ENCODE measurements around the gene ARHGEF9. TPM values are rescaled to one million over a fixed set of nuclear protein-coding genes. Genes with fewer than 3 reads are reported as not detected.
"Not testable (repeated sequence)": the region's sequence is repeated elsewhere in the genome, so short reads cannot be mapped to it uniquely, and the experiment has no call there.

ARHGEF9 gene
- total RNA-seq (10 to 100 TPM; 23.7 to 27.4 (median 27.2) TPM), total RNA-seq (4.7 to 43.0 (median 19.8) reads per million in 29 experiments)
- total RNA-seq (2013) = 22.0 TPM

DNA sequence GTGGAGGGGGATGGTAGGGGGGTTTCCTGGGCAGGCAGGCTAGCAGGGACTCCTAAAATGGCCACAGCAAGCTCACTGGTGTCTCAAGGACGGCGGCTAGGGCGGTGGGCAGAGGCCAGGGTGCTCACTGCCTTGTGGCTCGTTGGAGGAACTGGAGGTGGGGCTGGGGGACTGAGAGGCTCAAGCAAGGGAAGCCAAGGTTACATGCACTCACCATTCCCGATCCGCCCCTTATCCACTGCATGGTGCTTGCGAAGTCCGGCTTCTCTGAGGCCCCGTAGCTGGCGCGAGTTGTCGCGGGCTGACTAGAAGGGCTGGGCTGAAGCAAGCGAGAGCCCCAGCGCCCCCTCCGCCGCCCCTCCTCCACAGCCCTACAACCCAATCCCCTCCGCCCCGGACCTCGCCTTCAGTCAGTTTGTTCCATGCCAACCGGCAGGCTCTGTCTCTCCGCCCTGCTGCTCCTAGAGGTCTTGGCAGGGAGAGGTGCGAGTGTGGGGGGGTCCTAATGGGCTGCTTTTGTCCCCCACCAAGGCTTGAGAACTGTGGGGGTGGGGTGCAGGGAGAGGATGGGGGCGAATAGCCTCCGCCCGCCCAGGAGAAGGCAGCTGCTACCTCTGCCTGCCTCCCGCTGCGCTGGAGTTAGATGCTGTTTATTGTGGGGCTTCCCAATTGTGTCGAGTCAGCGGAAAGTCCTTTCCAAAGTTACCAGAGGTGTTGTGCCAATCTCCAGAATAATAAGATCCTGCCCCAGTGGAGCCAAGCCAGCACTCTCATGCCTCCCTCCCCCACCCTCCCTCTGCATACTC lies at the start of gene ARHGEF9:
TSS of gene ARHGEF9 (minus strand) at position 313 of the 806 bp plus-strand sequence. CDS start at position 244, 69 bp downstream.
- ChIA-PET POLR2A (no interaction called here), CTCF (no interaction called here)
- peak within 1 kb of the TSS; percentile 54 to 62 (median 57) for H3K4me3 Mint-ChIP-seq
- H3K27me3 Mint-ChIP-seq = peaks cover 4 to 20% of the 10 kb centered on the region in 2 donors
- ATAC-seq (replicated peaks in 1 of 4) (peak in 2 of 4 experiments; percentile 24 to 29), DNase-seq (peak in 5 of 35 experiments; percentile 0 to 2 (median 1))
- Histone ChIP-seq H3K9me3 (no peaks in the 10 kb centered on the region), H3K27me3 (replicated peaks in 1 of 2; ENCODE audit: control insufficient read depth in 2 of 2, extremely low read depth in 1 of 2, insufficient read depth in 2 of 2, low read length in 1 of 2) (peaks cover 0 to 14% of the 10 kb centered on the region in 2 experiments), H3K4me1 (ENCODE audit: control insufficient read depth in 1 of 2, extremely low read depth in 1 of 2, insufficient read depth in 2 of 2, low read length in 2 of 2) (peaks cover 0 to 10% of the 10 kb centered on the region in 2 experiments), H3K36me3 (ENCODE audit: control insufficient read depth in 2 of 2, extremely low read depth in 1 of 2, insufficient read depth in 1 of 2, low read length in 1 of 2) (no peaks in the 10 kb centered on the region), H3K4me3 (ENCODE audit: control insufficient read depth in 1 of 2, extremely low read depth in 1 of 2, low read length in 1 of 2) (peak within 1 kb of the TSS; percentile 29 to 34), H3K27ac (ENCODE audit: low read length) (no peak within 1 kb of the TSS)
- H3K36me3 Mint-ChIP-seq = no peaks in the 10 kb centered on the region
- H3K4me1 Mint-ChIP-seq = peaks cover 0 to 2% (median 0%) of the 10 kb centered on the region in 3 donors
- H3K27ac Mint-ChIP-seq = no peak within 1 kb of the TSS
- WGBS (ENCODE audit: insufficient coverage) = 22% methylated on average over 8 of the region's 30 CpGs
- H3K9me3 Mint-ChIP-seq = no peaks in the 10 kb centered on the region

DNA sequence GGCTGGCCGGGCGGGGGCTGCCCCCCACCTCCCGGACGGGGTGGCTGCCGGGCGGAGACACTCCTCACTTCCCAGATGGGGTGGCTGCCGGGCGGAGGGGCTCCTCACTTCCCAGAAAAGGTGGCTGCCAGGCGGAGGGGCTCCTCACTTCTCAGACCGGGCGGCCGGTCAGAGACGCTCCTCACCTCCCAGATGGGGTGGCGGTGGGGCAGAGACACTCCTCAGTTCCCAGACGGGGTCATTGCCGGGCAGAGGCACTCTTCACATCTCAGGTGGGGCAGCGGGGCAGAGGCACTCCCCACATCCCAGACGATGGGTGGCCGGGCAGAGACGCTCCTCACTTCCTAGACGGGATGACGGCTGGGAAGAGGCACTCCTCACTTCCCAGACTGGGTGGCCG lies 40.4 kb upstream of the ARHGEF9 start:
- H3K27me3 Mint-ChIP-seq; H3K4me1 Mint-ChIP-seq; CTCF ChIA-PET; H3K36me3 Mint-ChIP-seq; H3K36me3 ChIP-seq (ENCODE audit: control insufficient read depth in 2 of 2, extremely low read depth in 1 of 2, insufficient read depth in 1 of 2, low read length in 1 of 2); H3K27ac ChIP-seq (ENCODE audit: low read length); POLR2A ChIA-PET; H3K27me3 ChIP-seq (replicated peaks in 1 of 2; ENCODE audit: control insufficient read depth in 2 of 2, extremely low read depth in 1 of 2, insufficient read depth in 2 of 2, low read length in 1 of 2); H3K4me3 Mint-ChIP-seq; ATAC-seq (replicated peaks in 1 of 4); H3K4me1 ChIP-seq (ENCODE audit: control insufficient read depth in 1 of 2, extremely low read depth in 1 of 2, insufficient read depth in 2 of 2, low read length in 2 of 2); DNase-seq; H3K9me3 ChIP-seq; H3K4me3 ChIP-seq (ENCODE audit: control insufficient read depth in 1 of 2, extremely low read depth in 1 of 2, low read length in 1 of 2); H3K27ac Mint-ChIP-seq: not testable (repeated sequence)
- H3K9me3 Mint-ChIP-seq = peaks cover 3 to 12% (median 12%) of the 10 kb centered on the region in 3 donors
- WGBS (ENCODE audit: insufficient coverage) = 97% methylated on average over 7 of the region's 23 CpGs

DNA sequence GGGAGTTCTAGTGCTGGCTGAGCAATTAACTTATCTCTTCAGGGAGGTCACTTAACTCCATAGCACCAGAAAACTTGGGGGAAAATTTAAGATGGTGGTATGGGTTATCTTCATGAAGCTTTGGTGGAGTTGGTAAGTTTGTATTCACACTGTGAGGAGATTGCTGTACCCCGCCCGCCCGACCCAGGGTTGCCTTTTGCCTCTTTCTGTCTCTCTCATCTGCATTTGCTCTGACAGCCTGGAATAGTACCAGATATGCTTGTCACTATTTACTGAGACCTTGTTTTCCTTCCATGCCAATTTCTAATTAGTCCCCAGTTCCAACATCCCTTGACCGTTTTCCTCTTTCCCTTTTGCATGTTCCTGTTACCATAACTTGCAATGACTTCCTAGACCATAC lies 33.1 kb upstream of the ARHGEF9 start:
- Histone ChIP-seq H3K27me3 (replicated peaks in 1 of 2; ENCODE audit: control insufficient read depth in 2 of 2, extremely low read depth in 1 of 2, insufficient read depth in 2 of 2, low read length in 1 of 2) (no peaks in the 10 kb centered on the region), H3K4me1 (ENCODE audit: control insufficient read depth in 1 of 2, extremely low read depth in 1 of 2, insufficient read depth in 2 of 2, low read length in 2 of 2) (no peaks in the 10 kb centered on the region), H3K27ac (ENCODE audit: low read length) (no peak overlapping the region), H3K36me3 (ENCODE audit: control insufficient read depth in 2 of 2, extremely low read depth in 1 of 2, insufficient read depth in 1 of 2, low read length in 1 of 2) (no peaks in the 10 kb centered on the region), H3K9me3 (no peaks in the 10 kb centered on the region), H3K4me3 (ENCODE audit: control insufficient read depth in 1 of 2, extremely low read depth in 1 of 2, low read length in 1 of 2) (no peak overlapping the region)
- H3K4me3 Mint-ChIP-seq = no peak overlapping the region
- no peak for DNase-seq
- no peak overlapping the region for H3K27ac Mint-ChIP-seq
- H3K27me3 Mint-ChIP-seq = no peaks in the 10 kb centered on the region
- ChIA-PET POLR2A (no interaction called here), CTCF (no interaction called here)
- H3K4me1 Mint-ChIP-seq = no peaks in the 10 kb centered on the region
- H3K9me3 Mint-ChIP-seq = peaks cover 0 to 6% (median 0%) of the 10 kb centered on the region in 3 donors
- WGBS (ENCODE audit: insufficient coverage) = 100% methylated on average over 1 of the region's 4 CpGs
- no peaks in the 10 kb centered on the region for H3K36me3 Mint-ChIP-seq
- ATAC-seq (replicated peaks in 1 of 4) = no peak

DNA sequence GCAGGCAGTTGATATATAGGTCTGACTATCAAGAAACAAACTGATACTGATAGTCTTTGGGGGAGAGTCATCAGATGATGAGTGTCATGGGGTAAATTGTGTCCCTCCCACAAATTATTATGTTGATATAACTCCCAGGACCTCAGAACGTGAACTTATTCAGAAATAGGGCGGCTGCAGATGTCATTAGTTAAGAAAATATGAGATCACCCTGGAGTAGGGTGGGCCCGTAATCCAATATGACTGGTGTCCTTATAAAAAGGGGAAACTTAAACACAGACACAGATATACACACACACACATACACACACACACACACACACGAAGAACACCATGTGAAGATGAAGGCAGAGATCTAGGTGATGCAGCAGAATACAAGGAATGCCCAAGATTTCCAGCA lies 32.7 kb upstream of the ARHGEF9 start:
- Histone ChIP-seq H3K27me3 (replicated peaks in 1 of 2; ENCODE audit: control insufficient read depth in 2 of 2, extremely low read depth in 1 of 2, insufficient read depth in 2 of 2, low read length in 1 of 2) (no peaks in the 10 kb centered on the region), H3K36me3 (ENCODE audit: control insufficient read depth in 2 of 2, extremely low read depth in 1 of 2, insufficient read depth in 1 of 2, low read length in 1 of 2) (no peaks in the 10 kb centered on the region), H3K9me3 (no peaks in the 10 kb centered on the region), H3K27ac (ENCODE audit: low read length) (no peak overlapping the region), H3K4me1 (ENCODE audit: control insufficient read depth in 1 of 2, extremely low read depth in 1 of 2, insufficient read depth in 2 of 2, low read length in 2 of 2) (no peaks in the 10 kb centered on the region), H3K4me3 (ENCODE audit: control insufficient read depth in 1 of 2, extremely low read depth in 1 of 2, low read length in 1 of 2) (no peak overlapping the region)
- Mint-ChIP-seq H3K4me1 (no peaks in the 10 kb centered on the region), H3K27me3 (no peaks in the 10 kb centered on the region), H3K36me3 (no peaks in the 10 kb centered on the region), H3K9me3 (peaks cover 0 to 3% (median 0%) of the 10 kb centered on the region in 3 donors), H3K4me3 (no peak overlapping the region), H3K27ac (no peak overlapping the region)
- ChIA-PET CTCF (no interaction called here), POLR2A (no interaction called here)
- ATAC-seq (replicated peaks in 1 of 4) = no peak
- DNase-seq = no peak
- WGBS (ENCODE audit: insufficient coverage) = no CpG with 5 or more reads among the region's 4 CpGs

DNA sequence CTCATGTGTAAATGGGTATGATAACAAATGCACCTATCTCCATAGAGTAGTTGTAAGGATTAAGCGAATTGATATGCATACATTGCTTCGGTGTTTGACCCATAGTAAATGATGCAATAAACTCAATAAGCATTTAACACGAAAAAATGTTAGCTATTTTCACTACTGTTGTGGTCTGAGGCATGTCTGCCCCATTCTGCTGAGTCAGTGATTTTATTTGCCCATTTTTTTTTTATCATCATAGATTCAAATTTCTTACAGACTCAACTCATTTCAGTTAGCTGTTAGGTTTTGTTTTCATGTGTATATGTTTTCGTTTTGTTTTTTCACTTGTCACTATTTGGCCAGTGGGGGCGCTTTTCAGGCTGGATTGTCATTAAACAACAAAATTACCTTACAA lies 27.8 kb upstream of the ARHGEF9 start:
- Mint-ChIP-seq H3K36me3 (no peaks in the 10 kb centered on the region), H3K9me3 (no peaks in the 10 kb centered on the region), H3K4me3 (no peak overlapping the region), H3K4me1 (no peaks in the 10 kb centered on the region), H3K27me3 (peaks cover 1 to 4% of the 10 kb centered on the region in 2 donors), H3K27ac (no peak overlapping the region)
- no peaks in the 10 kb centered on the region for H3K36me3 ChIP-seq (ENCODE audit: control insufficient read depth in 2 of 2, extremely low read depth in 1 of 2, insufficient read depth in 1 of 2, low read length in 1 of 2)
- no peak overlapping the region for H3K4me3 ChIP-seq (ENCODE audit: control insufficient read depth in 1 of 2, extremely low read depth in 1 of 2, low read length in 1 of 2)
- no peaks in the 10 kb centered on the region for H3K9me3 ChIP-seq
- no peak overlapping the region for H3K27ac ChIP-seq (ENCODE audit: low read length)
- no peaks in the 10 kb centered on the region for H3K27me3 ChIP-seq (replicated peaks in 1 of 2; ENCODE audit: control insufficient read depth in 2 of 2, extremely low read depth in 1 of 2, insufficient read depth in 2 of 2, low read length in 1 of 2)
- ATAC-seq (replicated peaks in 1 of 4) = no peak
- DNase-seq = no peak
- POLR2A ChIA-PET = no interaction called here
- H3K4me1 ChIP-seq (ENCODE audit: control insufficient read depth in 1 of 2, extremely low read depth in 1 of 2, insufficient read depth in 2 of 2, low read length in 2 of 2) = no peaks in the 10 kb centered on the region
- CTCF ChIA-PET = no interaction called here
- WGBS (ENCODE audit: insufficient coverage) = no CpG with 5 or more reads among the region's 5 CpGs

DNA sequence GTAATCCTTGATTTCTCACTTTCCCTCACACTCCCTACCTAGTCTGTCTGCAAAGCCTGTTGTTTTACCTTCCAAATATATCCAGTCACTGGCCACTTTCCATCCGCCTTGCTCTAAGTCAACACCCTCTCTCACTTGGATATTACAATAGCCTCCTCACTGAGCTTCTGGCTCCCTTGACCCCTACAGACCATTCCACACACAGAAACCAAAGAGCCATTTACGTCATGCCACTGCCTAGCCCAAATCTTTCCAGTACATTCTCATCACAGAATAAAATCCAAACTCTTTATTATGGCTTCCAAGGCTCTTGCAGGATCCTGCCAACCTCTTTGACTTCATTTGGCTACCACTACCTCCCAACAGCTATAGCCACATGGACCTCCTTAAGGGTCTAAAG lies 25.7 kb upstream of the ARHGEF9 start:
- DNase-seq (no peak), ATAC-seq (replicated peaks in 1 of 4) (no peak)
- H3K36me3 ChIP-seq (ENCODE audit: control insufficient read depth in 2 of 2, extremely low read depth in 1 of 2, insufficient read depth in 1 of 2, low read length in 1 of 2) = no peaks in the 10 kb centered on the region
- no peak overlapping the region for H3K27ac ChIP-seq (ENCODE audit: low read length)
- H3K9me3 Mint-ChIP-seq = no peaks in the 10 kb centered on the region
- H3K27me3 Mint-ChIP-seq = peaks cover 1 to 4% of the 10 kb centered on the region in 2 donors
- POLR2A ChIA-PET = no interaction called here
- no peak overlapping the region for H3K27ac Mint-ChIP-seq
- H3K4me3 Mint-ChIP-seq = no peak overlapping the region
- no peaks in the 10 kb centered on the region for H3K36me3 Mint-ChIP-seq
- H3K4me1 ChIP-seq (ENCODE audit: control insufficient read depth in 1 of 2, extremely low read depth in 1 of 2, insufficient read depth in 2 of 2, low read length in 2 of 2) = no peaks in the 10 kb centered on the region
- no peaks in the 10 kb centered on the region for H3K4me1 Mint-ChIP-seq
- H3K4me3 ChIP-seq (ENCODE audit: control insufficient read depth in 1 of 2, extremely low read depth in 1 of 2, low read length in 1 of 2) = no peak overlapping the region
- WGBS (ENCODE audit: insufficient coverage) = 70% methylated on average over 2 of the region's 2 CpGs
- no peaks in the 10 kb centered on the region for H3K27me3 ChIP-seq (replicated peaks in 1 of 2; ENCODE audit: control insufficient read depth in 2 of 2, extremely low read depth in 1 of 2, insufficient read depth in 2 of 2, low read length in 1 of 2)
- CTCF ChIA-PET = no interaction called here
- no peaks in the 10 kb centered on the region for H3K9me3 ChIP-seq

Data from T-cell (primary cell).